ENCODE measurements around the gene AKR1B1.

AKR1B1 gene

GRCh38 chr7:134407311-134407710 lies 51.6 kb downstream of the AKR1B1 start:
- no peak for DNase-seq

GRCh38 chr7:134406431-134406830 lies 52.5 kb downstream of the AKR1B1 start:
- DNase-seq = no peak

- DNase-seq = no peak
Measured at GRCh38 chr7:134405299-134405698, 53.6 kb downstream of the AKR1B1 start.

GRCh38 chr7:134403062-134403461 lies 55.8 kb downstream of the AKR1B1 start:
- DNase-seq = no peak

- no peak for DNase-seq
Measured at GRCh38 chr7:134400859-134401258, 58.0 kb downstream of the AKR1B1 start.

- no peak for DNase-seq
Measured at GRCh38 chr7:134396031-134396430, 62.9 kb downstream of the AKR1B1 start.

GRCh38 chr7:134395604-134396003 lies 63.3 kb downstream of the AKR1B1 start:
- DNase-seq = no peak

- DNase-seq = no peak
Measured at GRCh38 chr7:134394056-134394455, 64.8 kb downstream of the AKR1B1 start.

All from T1000 (cell line).